CD4-positive, alpha-beta T cell treated with Interleukin-17A for 4 hours (primary cell): ENCODE measurements around the gene TMPO.
"Not testable (repeated sequence)": the region's sequence is repeated elsewhere in the genome, so short reads cannot be mapped to it uniquely, and the experiment has no call there.

ENCODE experiments used
- DNase-seq: peaks from one replicate; pipeline ENCODE4 v3.0.0-alpha.2; 2020; ENCODE audit warnings: mixed read lengths

The TMPO gene, protein sequence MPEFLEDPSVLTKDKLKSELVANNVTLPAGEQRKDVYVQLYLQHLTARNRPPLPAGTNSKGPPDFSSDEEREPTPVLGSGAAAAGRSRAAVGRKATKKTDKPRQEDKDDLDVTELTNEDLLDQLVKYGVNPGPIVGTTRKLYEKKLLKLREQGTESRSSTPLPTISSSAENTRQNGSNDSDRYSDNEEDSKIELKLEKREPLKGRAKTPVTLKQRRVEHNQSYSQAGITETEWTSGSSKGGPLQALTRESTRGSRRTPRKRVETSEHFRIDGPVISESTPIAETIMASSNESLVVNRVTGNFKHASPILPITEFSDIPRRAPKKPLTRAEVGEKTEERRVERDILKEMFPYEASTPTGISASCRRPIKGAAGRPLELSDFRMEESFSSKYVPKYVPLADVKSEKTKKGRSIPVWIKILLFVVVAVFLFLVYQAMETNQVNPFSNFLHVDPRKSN

DNA sequence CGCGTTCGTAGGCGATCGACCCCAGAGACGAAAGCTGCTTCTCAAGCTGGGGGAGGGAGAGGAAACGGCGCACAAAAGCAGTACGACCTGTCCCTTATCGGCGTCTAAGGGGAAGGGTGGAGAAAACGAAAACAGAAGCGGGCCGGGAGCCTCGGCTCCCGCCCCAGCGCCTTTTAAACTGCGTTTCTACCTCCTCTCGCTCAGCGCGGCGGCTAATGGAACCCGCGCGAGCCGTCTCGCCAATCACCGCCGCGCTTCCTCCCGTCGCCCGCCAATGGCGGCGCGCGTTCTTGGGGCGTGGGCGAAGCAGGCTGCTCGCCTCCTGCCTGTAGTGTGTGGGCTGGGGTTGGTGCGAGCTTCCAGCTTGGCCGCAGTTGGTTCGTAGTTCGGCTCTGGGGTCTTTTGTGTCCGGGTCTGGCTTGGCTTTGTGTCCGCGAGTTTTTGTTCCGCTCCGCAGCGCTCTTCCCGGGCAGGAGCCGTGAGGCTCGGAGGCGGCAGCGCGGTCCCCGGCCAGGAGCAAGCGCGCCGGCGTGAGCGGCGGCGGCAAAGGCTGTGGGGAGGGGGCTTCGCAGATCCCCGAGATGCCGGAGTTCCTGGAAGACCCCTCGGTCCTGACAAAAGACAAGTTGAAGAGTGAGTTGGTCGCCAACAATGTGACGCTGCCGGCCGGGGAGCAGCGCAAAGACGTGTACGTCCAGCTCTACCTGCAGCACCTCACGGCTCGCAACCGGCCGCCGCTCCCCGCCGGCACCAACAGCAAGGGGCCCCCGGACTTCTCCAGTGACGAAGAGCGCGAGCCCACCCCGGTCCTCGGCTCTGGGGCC lies at the start of gene TMPO:
Gene TMPO, plus strand, starts transcription at position 304 of the 824 bp plus-strand sequence. Its CDS starts 278 bp downstream, at position 582.
- peak; percentile 93 for DNase-seq

DNA sequence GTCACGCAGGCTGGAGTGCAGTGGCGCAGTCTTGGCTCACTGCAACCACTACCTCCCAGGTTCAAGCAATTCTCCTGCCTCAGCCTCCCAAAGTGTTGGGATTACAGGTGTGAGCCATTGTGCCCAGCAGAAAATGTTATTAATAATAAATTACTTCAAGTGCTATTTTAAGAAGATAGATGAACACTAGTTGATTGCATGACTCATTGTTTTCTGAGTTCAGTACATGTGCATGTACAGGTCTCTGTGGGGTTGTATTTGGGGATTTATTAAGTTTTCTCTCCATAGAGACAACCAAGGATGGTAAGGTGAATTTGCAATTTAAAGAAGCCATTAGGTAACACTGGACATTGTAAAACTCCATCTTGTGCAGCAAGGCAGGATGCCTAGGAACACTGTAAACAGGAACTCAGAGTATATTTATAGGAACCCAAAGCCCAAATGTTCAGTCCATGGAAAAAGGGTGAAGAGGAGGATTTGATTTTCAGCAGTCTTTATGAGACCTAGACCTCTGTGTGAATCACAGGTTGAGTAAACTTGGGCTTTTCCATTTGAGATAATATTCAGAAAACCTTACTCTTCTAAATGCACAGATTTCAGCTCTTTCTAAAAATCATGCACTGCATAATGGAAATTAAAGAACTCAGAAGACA lies 49.3 kb upstream of the TMPO start:
- no peak for DNase-seq

DNA sequence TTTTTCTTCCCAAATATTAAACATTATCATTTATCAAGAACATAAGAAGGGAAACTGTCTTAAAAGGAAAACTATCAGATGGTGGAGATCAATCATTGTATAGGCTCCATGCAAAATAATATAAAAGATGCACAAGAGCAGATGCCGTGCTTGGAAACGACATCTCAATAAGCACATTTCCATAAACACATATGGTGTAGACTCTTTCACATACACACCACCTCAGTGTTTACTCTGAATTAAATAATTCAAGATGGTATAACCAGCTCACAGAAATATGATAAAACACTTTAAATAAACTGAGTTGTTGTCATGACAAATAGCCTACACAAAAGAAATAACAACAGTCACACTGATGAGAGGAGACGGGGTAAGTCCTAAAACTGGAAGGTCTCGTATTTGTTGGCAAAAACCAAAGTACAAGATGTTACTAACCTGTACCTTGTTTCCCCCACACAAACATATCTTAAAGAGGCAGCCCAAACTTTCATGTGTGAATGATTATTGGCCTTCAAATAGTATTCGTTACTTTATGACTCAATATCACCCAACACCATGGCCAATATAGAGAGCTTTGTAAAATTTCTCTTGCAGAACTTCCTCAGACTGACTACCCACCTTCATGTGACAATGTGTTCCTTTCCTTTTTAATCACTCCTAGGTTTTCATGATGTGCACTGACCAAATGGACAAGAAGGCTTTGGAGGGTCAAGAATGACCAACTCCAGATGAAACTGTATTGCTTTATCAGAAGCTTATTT lies 48.6 kb upstream of the TMPO start:
- no peak for DNase-seq

DNA sequence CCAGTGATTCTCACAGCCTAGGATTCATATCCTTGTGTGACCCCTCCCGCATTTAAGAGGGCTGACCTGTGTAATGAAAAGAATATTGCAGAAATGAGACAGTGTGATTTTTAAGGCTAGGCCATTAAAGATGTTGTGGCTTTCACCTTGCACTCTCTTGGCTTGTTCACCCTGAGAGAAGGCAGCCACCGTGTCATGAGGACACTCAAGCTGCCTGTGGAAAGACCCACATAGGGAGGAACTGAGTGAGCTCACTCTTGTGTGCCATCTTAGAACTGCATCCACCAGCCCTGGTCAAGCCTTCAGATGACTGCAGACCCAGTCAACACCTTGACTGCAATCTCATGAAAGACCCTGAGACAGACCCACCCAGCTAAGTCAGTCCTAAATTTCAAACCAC lies 46.3 kb upstream of the TMPO start:
- no peak for DNase-seq

DNA sequence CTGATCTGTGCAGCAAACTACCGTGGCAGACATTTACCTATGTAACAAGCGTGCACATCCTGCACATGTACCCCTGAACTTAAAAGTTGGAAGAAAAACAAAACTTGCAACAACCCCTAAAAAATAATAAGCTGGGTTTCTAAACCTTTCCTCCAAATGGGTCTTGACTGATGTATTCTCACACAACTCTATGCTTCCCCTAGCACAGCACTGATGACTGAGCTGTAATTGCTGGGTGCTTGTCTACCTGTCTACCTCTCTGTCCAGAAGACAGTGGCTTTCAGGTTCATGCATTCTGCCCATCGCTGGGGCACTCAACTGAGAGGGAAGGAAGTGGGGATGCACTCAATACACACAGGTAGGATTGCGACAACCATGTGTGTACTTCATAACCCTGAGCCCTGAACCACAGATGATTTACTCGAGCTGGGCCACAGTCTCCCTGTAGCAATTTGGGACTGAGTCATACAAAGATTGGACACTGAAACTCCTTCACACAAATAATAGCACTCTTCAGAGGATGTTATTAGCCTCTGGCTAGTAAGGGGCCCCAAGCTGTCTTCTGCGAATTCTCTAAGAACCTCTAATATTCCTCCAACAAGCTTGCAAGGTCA lies 44.8 kb upstream of the TMPO start:
- DNase-seq, result no peak

DNA sequence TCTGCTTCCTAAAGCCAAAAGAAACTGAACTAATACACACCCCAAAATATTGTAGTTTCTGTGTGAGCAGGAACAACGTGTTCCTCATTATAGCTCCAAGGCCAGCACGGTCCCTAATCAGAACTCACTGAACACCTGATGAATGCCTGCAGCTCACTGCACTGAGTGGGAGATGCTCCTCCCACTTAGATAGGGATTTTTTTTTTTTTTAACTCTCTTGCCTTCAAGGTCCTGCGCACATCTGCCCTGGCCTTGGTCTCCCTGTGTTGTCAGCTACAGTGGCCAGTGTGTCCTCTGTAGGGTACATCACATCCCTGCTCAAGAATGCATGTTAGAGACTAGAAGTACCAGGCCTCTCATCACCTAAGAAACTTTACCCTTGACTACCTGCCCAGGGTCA lies 44.3 kb upstream of the TMPO start:
- DNase-seq, result no peak

DNA sequence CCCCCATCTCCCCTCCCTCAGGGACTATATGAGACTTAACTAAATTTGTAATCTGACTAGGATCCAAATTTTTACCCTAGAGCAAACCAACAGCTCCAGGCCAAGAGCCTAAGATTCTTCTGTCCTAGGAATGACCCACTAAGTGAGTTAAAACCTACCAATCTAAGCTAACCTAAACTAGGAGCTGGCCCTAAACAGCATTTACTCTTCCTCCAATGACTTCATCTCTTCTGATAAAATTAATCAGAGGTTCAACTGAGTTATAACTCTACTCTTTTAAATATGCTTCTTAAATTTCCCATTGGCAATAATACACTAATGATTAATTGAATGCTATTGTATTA lies 39.9 kb upstream of the TMPO start:
- DNase-seq, result no peak

DNA sequence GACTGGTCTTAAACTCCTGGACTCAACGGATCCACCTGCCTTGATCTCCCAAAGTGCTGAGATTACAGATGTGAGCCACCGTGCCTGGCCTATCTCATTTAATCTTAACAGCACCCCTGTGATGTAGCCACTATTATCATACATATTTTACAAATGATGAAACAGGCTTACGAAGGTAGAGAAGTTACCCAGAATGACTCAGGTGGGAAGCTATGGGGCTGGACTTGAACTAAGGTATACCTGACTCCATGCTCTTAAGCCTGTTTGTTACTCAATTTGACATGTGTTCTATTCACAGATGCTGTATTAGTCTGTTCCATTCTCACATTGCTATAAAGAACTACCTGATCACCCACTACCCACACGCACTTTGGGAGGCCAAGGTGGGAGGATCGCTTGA lies 36.8 kb upstream of the TMPO start:
- no peak for DNase-seq

DNA sequence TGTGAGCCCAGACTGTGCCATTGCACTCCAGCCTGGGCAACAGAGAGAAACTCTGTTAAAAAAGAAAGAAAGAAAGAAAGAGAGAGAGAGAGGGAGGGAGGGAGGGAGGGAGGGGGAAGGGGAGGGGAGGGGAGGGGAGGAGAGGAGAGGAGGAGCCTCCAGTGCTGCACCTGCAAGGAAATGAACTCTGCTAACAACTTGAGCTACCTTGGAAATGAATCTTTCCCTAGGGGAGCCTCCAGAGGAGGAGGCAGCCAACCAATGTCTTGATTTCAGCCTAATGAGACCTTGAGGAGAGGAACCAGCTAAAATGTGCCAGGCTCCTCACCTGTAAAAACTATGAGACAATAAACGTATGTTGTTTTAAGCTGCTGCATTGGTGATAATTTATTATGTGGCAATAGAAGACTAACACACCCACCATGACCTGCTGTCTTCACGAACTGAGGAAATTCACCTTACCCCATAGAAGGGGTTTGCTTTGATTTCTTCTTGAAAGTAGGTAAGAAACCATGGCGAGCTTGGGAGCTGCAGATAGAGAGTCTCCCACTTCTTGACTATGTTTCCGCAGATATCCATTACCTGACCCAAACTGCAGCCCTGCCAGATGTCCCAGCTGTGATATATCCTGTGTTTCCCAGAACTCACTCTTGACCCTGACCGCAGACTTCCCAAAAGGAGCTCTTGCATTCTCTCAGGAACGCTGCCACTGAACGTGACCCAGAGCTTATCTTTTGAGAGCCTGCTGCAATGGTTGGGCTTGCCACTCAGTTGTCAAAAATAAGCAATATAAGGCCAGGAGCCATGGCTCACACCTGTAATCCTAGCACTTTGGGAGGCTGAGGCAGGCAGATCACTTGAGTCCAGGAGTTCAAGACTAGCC lies 31.5 kb upstream of the TMPO start:
- DNase-seq, result no peak

DNA sequence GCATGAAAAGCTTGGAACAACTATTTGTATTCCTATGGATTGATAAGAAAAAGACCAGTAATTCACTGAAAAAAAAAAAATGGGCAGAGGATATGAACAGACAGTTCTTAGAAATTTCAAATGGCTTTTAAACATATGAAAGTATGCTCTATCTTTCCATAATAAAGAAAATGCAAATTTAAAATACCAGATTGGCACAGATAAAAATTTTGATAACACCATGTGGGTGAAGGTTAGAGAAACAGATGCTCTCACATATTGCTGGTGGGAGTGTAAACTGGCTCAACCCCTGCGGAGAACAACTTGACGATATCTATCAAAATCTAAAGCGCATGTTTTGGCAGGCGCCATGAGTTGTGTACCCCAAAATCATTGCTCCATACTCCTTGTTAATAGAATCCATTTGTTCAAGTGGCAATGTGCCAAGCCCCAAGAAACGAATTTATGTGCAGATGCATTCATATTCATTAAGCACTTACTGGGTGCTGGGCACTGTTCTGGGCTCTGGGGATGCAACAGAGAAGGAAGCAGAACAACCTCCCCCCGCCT lies 29.5 kb upstream of the TMPO start:
- DNase-seq, result no peak

DNA sequence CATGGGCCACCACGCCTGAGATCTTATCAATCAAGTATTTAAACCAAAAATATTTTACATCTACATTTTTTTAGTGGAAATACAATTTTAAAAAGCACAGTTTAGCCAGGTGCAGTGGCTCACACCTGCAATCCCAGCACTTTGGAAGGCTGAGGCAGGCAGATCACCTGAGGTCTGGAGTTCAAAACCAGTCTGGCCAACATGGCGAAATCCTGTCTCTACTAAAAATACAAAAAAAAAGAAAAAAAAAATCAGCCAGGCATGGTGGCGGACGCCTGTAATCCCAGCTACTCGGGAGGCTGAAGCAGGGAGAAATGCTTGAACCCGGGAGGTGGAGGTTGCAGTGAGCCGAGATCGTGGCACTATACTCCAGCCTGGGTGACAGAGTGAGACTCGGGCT lies 27.0 kb upstream of the TMPO start:
- not testable (repeated sequence) for DNase-seq

DNA sequence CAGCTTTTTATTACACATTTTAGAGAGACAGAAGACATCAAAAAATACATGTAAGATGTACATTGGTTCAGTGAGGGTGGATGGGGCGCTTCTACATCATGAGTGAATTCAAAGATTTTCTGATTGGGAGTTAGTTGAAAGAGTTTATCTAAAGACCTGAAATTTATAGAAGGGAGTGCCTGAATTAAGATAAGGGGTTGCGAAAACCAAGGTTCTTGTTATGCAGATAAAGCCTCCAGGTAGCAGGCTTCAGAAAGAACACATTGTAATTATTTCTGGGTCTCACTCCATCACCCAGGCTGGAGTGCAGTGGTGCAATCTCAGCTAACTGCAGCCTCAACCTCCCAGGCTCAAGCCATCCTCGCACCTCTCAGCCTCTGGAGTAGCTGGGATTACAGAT lies 26.2 kb upstream of the TMPO start:
- DNase-seq, result no peak

DNA sequence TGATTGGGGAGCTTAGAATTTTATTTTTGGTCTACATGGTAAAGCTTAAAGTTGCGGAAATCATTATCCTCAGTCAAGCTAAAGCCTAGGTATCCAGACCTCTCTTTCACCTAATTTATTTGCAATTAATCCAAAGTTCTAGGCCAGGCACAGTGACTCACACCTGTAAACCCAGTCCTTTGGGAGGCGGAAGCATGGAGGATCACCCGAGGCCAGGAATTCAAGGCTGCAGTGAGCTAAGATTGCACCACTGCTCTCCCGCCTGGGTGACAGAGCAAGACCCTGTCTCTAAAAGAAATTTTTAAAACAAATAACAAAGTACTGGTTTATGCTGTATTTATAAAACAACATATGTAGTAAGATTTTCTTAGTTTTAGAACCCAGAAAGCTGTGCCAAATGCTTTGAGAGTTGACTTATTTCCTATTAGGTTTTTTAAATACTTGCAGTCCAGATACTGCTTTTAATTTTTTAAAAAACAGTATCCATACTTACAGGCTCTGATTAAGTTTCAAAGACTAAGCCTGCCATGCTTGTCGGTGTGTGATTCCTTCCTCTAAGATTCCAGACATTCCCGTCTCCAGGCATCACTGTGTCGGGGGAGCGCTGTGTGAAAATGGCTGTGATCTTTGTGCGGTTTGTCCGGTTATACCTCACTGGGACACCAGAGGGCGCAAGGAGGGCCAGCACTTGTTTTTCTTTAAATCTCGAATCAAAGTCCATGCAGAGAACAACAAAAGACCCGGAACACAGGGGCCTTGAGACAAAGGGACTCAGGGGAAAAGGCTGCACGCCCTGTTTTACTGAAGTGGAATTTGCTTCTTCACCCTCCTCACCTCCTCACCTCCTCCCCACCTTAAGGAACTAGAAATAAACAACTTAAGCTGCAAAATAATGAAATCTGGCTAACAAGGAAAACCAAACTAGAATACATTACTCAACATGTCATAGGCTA lies 24.6 kb upstream of the TMPO start:
- DNase-seq, result peak; percentile 89

DNA sequence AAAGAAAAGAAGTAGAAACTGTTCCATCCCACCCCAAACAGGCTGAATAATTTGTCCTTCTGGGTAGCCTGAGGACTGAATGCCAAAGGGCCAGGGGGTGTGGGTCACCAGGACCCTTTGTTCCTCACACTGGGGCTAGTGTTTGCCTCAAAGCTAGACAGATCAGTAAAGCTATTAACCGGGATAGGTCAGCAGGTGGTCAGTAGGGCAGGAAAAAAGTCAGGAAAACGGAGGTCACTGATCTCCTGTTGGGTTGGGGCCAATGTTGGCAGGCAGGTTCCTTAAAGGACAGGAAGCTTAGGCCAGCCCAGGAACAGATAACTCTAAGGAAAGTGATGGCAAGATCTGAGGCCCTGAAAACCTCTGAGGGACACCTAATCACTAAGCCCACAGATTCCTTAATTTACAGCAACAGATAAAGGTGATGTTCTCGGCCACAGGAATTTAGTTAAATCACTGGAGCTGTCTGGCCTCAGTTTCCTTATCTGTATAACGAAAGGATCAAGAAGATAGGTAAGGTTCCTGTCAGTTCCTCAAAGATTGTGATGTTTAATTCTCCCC lies 22.7 kb upstream of the TMPO start:
- no peak for DNase-seq

DNA sequence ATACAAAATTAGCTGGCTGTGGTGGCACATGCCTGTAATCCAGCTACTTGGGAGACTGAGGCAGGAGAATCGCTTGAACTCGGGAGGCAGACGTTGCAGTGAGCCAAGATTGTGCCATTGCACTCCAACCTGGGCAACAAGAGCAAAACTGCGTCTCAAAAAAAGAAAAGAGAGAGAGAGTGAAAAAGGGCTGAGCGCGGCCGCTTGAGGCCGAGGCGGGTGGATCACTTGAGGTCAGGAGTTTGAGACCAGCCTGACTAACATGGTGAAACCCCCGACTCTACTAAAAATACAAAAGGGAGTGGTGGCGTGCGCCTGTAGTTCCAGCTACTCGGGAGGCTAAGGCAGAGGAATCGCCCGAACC lies 14.1 kb upstream of the TMPO start:
- DNase-seq, result not testable (repeated sequence)

DNA sequence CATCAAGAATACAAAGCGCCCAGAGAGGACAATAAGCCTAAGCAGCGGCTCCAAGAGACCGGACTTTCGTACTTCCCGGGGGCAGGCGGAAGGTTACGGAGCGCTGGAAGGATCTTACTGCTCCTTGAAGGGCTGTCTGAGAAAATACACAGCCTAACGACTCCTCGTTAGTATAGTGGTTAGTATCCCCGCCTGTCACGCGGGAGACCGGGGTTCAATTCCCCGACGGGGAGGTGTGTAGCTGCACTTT lies 12.1 kb upstream of the TMPO start:
- DNase-seq, result peak; percentile 87

DNA sequence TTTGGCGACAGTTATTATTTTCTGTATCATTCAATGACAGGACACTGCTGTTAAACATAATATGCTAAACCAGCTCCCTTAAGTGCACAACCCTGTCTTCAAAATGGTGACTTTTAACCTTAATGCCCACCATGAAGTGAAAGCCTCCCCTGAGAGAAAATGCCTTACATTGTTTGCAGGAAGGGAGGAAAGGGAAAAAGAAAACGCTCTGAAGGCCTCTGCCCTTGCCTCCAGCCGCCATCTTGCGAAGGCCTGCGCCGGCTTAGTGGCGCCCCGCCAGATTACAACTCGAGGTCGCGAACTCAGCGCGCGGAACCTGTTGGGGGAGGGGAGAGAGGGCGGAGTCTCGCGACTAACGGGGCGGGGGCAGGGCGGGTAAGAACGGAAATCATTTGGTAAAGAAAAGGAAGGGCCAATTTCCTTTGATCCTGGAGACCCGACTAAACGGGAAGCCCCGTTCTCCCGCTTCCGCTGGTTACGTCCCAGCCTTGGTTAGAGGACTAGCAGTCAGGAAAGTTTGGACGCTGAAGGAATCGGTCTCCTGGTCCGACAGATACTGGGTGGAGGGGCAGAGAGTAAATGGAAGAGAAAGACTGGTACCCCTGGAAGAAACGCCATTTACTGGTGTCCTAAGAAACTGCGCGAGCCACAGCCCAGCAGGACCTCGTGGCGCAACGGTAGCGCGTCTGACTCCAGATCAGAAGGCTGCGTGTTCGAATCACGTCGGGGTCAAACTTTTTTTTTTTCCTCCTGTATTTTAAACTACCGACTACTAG lies 11.6 kb upstream of the TMPO start:
- peak; percentile 95 for DNase-seq

DNA sequence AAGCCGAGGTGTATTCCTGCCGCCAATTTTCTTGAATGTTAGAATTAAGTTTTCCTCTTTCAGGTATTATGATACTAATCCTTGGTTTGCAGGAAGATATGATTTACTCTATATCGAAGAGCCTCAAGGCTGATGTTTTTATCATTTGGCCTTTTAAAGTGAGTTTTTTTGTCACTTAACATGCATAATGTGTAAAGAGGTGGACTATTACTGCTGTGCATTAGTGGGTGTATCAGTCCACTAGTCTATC lies 11.1 kb upstream of the TMPO start:
- DNase-seq, result no peak

DNA sequence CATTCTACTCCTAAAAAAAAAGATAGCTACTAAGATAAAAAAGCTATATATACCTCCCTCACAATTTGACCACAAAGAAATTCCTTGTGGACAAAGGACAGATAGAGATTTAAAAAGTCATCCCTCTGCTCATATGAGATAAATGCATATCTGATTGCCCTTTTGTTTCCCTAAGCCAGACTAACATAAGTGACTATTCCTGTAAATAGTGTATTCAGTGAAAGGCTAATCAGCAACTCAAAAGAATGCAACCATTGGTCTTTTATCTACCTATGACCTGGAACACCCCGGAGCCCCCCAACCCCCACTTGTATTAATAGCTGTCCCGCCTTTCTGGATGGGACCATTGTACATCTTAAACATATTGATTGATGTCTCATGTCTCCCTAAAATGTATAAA lies 6.3 kb upstream of the TMPO start:
- DNase-seq, result no peak
